GM12878 (cell line): ENCODE data around the gene RAB35. TPM values are rescaled to one million over a fixed set of nuclear protein-coding genes. Genes with fewer than 3 reads are reported as not detected.

ENCODE experiments used
- BMI1 ChIP-seq: fragments of 450-650 bp; IDR thresholded peaks from 2 replicates; pipeline ENCODE4 v1.6.1; 2016; ENCODE audit warnings: mild to moderate bottlenecking, moderate library complexity, borderline replicate concordance
- CHD1 ChIP-seq: IDR thresholded peaks from 2 replicates; pipeline ENCODE4 v1.6.1; 2012; ENCODE audit warnings: low read depth, low read length, improper control_type of control experiment
- CHD4 ChIP-seq: fragments of 200-600 bp; sonication (generic); IDR thresholded peaks from 2 replicates; pipeline ENCODE4 v1.6.1; 2016; ENCODE audit warnings: mild to moderate bottlenecking
- FOS ChIP-seq: IDR thresholded peaks from 3 replicates; pipeline ENCODE4 v1.6.1; 2011; ENCODE audit warnings: borderline replicate concordance; ENCODE audit not compliant: insufficient read length; ENCODE audit errors: extremely low read depth
- GABPA ChIP-seq: IDR thresholded peaks from 2 replicates; pipeline ENCODE4 v1.6.1; 2014; ENCODE audit warnings: antibody characterized with exemption, low read depth, mild to moderate bottlenecking, inconsistent platforms
- HDGF ChIP-seq: fragments of 450-650 bp; IDR thresholded peaks from 2 replicates; pipeline ENCODE4 v1.6.1; 2016; ENCODE audit warnings: antibody characterized with exemption
- JUND ChIP-seq: IDR thresholded peaks from 2 replicates; pipeline ENCODE4 v1.6.1; 2012; ENCODE audit warnings: low read depth, mild to moderate bottlenecking, low read length, improper control_type of control experiment, moderate library complexity
- PAX5 ChIP-seq: IDR thresholded peaks from 2 replicates; pipeline ENCODE4 v1.6.1; 2011; ENCODE audit warnings: low read depth, low read length, borderline replicate concordance
- POLR2AphosphoS2 ChIP-seq: IDR thresholded peaks from 2 replicates; pipeline ENCODE4 v1.6.1; 2011; ENCODE audit warnings: low read depth, mild to moderate bottlenecking, low read length, improper control_type of control experiment, moderate library complexity
- TAF1 ChIP-seq: IDR thresholded peaks from 2 replicates; pipeline ENCODE4 v1.6.1; 2011; ENCODE audit warnings: mild to moderate bottlenecking, low read depth, low read length, borderline replicate concordance
- YBX1 ChIP-seq: fragments of 450-650 bp; IDR thresholded peaks from 2 replicates; pipeline ENCODE4 v1.6.1; 2016; ENCODE audit warnings: antibody characterized with exemption
- polyA plus RNA-seq, 11 experiments: library from polyadenylated mRNA; depleted of rRNA in 4 of 11; unstranded in 6 of 11; stranded (reverse) in 5 of 11; fragments of >200 nt; fragmentation: Nextera tagmentation in 4 of 11; fragmentation: Illumina TruSeq in 1 of 11; extraction: Ambion mirVana in 4 of 11; extraction: Trizol in 1 of 11; gene quantifications; 1 replicate in 1 of 11; 2 replicates in 10 of 11; pipeline versions ENCODE4 v1.2.1 to v1.2.3, GENCODE V29; 2011 to 2016; ENCODE audit warnings: inconsistent platforms in 2 of 11, missing spikeins in 2 of 11, low read depth in 1 of 11
- total RNA-seq, 4 experiments: library from RNA; depleted of rRNA in 3 of 4; stranded (reverse); fragments of >200 nt in 3 of 4; fragmentation: Illumina TruSeq in 1 of 4; extraction: Trizol in 1 of 4; gene quantifications; 2 replicates each; pipeline versions ENCODE4 v1.2.1 to v1.2.3, GENCODE V29; 2013 to 2021
- TF ChIP-seq, protein P1 (sequence below): IDR thresholded peaks from 2 replicates; pipeline ENCODE4 v1.6.1; 2012; ENCODE audit warnings: low read length, inconsistent platforms
- TF ChIP-seq, protein P2 (sequence below): fragments of 450-650 bp; IDR thresholded peaks from 2 replicates; pipeline ENCODE4 v1.6.1; 2017; ENCODE audit warnings: mild to moderate bottlenecking
- TF ChIP-seq, protein P3 (sequence below): fragments of 450-650 bp; IDR thresholded peaks from 2 replicates; pipeline ENCODE4 v1.6.1; 2017; ENCODE audit warnings: mild to moderate bottlenecking, low read depth, inconsistent platforms; ENCODE audit not compliant: poor library complexity, severe bottlenecking
- TF ChIP-seq, protein P4 (sequence below): fragments of 450-650 bp; IDR thresholded peaks from 2 replicates; pipeline ENCODE4 v1.6.1; 2016; ENCODE audit warnings: mild to moderate bottlenecking
- TF ChIP-seq, protein P5 (sequence below): fragments of 450-650 bp; formaldehyde crosslinking; IDR thresholded peaks from 2 replicates; pipeline ENCODE4 v1.5.0; 2022; ENCODE audit warnings: mild to moderate bottlenecking, missing genetic modification characterization
- TF ChIP-seq, protein P6 (sequence below), 3 experiments: IDR thresholded peaks in 2 of 3; conservative IDR thresholded peaks in 1 of 3; 2 replicates each; pipeline ENCODE4 v1.5.1; 2011; ENCODE audit warnings: low read depth in 3 of 3, low read length in 3 of 3, mild to moderate bottlenecking in 3 of 3, control low read depth in 2 of 3, moderate library complexity in 2 of 3, inconsistent platforms in 1 of 3, mixed read lengths in 1 of 3; ENCODE audit not compliant: control insufficient read depth in 2 of 3, insufficient read depth in 1 of 3; ENCODE audit errors: extremely low read depth in 1 of 3

RAB35 gene
- total and polyA plus RNA-seq, 10 of the 15 experiments (the other 5 are each of a cell fraction or from before 2014, with no cell fraction given), result 0.76 to 99.2 (median 43.8) TPM

DNA sequence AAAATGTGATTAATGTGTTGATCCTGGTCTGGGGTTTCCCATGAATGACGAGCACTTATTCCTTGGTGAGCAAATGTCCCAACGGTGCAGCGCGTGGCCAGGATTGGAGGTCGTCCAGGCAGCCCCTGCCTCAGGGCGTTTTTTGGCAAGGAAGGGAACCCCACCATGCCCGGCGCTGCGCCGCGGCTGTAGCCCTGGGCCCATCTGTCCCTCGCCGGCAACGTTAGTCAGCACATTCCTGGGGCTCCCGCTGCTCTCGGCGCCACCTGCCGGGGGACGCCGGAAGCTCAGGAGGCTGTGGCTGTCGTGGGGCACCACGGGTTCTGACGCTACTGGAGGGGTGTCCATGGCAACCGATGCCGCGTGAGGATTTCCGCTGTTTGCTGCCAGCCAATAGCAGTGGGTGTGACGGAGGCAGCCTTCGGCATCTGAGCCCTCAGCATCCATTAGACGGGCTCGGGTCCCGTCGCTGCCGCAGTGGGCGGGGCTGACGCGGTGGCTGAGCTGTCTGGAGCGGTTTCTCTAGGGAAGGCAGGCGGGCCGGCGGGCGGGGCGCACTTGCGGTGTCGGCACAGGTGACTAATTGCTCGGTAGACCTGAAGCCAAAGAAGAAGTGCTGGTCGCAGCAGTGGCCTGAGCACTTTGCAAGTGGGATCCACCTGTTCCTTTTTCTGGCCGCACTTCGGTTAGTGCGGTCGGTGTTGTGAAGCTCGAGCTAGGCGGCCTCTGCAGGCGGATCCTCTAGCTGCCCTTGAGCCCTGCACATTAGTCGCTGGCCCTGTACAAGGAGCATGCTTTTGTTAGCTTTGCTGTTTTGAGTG is 29.5 kb downstream of the RAB35 start (continued):
- TF ChIP-seq, protein P1, sequence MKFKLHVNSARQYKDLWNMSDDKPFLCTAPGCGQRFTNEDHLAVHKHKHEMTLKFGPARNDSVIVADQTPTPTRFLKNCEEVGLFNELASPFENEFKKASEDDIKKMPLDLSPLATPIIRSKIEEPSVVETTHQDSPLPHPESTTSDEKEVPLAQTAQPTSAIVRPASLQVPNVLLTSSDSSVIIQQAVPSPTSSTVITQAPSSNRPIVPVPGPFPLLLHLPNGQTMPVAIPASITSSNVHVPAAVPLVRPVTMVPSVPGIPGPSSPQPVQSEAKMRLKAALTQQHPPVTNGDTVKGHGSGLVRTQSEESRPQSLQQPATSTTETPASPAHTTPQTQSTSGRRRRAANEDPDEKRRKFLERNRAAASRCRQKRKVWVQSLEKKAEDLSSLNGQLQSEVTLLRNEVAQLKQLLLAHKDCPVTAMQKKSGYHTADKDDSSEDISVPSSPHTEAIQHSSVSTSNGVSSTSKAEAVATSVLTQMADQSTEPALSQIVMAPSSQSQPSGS, result no peak
- TF ChIP-seq TAF1 (no peak), CHD1 (no peak), HDGF (peak; percentile 95), FOS (peak; percentile 43), YBX1 (no peak), POLR2AphosphoS2 (no peak), PAX5 (0 out of 2 replicates have a peak, but pooled peaks have one; percentile 41), JUND (peak; percentile 45; the same call in 1 of the 2 replicates), GABPA (no peak), BMI1 (peak; percentile 98), CHD4 (no peak)
- TF ChIP-seq, protein P2, sequence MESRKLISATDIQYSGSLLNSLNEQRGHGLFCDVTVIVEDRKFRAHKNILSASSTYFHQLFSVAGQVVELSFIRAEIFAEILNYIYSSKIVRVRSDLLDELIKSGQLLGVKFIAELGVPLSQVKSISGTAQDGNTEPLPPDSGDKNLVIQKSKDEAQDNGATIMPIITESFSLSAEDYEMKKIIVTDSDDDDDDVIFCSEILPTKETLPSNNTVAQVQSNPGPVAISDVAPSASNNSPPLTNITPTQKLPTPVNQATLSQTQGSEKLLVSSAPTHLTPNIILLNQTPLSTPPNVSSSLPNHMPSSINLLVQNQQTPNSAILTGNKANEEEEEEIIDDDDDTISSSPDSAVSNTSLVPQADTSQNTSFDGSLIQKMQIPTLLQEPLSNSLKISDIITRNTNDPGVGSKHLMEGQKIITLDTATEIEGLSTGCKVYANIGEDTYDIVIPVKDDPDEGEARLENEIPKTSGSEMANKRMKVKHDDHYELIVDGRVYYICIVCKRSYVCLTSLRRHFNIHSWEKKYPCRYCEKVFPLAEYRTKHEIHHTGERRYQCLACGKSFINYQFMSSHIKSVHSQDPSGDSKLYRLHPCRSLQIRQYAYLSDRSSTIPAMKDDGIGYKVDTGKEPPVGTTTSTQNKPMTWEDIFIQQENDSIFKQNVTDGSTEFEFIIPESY, result no peak
- TF ChIP-seq, protein P3, sequence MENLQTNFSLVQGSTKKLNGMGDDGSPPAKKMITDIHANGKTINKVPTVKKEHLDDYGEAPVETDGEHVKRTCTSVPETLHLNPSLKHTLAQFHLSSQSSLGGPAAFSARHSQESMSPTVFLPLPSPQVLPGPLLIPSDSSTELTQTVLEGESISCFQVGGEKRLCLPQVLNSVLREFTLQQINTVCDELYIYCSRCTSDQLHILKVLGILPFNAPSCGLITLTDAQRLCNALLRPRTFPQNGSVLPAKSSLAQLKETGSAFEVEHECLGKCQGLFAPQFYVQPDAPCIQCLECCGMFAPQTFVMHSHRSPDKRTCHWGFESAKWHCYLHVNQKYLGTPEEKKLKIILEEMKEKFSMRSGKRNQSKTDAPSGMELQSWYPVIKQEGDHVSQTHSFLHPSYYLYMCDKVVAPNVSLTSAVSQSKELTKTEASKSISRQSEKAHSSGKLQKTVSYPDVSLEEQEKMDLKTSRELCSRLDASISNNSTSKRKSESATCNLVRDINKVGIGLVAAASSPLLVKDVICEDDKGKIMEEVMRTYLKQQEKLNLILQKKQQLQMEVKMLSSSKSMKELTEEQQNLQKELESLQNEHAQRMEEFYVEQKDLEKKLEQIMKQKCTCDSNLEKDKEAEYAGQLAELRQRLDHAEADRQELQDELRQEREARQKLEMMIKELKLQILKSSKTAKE, result no peak
- TF ChIP-seq, protein P4, sequence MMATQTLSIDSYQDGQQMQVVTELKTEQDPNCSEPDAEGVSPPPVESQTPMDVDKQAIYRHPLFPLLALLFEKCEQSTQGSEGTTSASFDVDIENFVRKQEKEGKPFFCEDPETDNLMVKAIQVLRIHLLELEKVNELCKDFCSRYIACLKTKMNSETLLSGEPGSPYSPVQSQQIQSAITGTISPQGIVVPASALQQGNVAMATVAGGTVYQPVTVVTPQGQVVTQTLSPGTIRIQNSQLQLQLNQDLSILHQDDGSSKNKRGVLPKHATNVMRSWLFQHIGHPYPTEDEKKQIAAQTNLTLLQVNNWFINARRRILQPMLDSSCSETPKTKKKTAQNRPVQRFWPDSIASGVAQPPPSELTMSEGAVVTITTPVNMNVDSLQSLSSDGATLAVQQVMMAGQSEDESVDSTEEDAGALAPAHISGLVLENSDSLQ, result peak; percentile 73
- TF ChIP-seq, protein P5, sequence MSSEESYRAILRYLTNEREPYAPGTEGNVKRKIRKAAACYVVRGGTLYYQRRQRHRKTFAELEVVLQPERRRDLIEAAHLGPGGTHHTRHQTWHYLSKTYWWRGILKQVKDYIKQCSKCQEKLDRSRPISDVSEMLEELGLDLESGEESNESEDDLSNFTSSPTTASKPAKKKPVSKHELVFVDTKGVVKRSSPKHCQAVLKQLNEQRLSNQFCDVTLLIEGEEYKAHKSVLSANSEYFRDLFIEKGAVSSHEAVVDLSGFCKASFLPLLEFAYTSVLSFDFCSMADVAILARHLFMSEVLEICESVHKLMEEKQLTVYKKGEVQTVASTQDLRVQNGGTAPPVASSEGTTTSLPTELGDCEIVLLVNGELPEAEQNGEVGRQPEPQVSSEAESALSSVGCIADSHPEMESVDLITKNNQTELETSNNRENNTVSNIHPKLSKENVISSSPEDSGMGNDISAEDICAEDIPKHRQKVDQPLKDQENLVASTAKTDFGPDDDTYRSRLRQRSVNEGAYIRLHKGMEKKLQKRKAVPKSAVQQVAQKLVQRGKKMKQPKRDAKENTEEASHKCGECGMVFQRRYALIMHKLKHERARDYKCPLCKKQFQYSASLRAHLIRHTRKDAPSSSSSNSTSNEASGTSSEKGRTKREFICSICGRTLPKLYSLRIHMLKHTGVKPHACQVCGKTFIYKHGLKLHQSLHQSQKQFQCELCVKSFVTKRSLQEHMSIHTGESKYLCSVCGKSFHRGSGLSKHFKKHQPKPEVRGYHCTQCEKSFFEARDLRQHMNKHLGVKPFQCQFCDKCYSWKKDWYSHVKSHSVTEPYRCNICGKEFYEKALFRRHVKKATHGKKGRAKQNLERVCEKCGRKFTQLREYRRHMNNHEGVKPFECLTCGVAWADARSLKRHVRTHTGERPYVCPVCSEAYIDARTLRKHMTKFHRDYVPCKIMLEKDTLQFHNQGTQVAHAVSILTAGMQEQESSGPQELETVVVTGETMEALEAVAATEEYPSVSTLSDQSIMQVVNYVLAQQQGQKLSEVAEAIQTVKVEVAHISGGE (CRISPR knock-in tag), result no peak
- TF ChIP-seq, protein P6, sequence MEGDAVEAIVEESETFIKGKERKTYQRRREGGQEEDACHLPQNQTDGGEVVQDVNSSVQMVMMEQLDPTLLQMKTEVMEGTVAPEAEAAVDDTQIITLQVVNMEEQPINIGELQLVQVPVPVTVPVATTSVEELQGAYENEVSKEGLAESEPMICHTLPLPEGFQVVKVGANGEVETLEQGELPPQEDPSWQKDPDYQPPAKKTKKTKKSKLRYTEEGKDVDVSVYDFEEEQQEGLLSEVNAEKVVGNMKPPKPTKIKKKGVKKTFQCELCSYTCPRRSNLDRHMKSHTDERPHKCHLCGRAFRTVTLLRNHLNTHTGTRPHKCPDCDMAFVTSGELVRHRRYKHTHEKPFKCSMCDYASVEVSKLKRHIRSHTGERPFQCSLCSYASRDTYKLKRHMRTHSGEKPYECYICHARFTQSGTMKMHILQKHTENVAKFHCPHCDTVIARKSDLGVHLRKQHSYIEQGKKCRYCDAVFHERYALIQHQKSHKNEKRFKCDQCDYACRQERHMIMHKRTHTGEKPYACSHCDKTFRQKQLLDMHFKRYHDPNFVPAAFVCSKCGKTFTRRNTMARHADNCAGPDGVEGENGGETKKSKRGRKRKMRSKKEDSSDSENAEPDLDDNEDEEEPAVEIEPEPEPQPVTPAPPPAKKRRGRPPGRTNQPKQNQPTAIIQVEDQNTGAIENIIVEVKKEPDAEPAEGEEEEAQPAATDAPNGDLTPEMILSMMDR (IDR thresholded peaks at IDR 0.05 in 2 of 3, conservative IDR thresholded peaks at IDR 0.05 in 1 of 3; ENCODE audit: control insufficient read depth in 2 of 3, extremely low read depth in 1 of 3, insufficient read depth in 1 of 3, low read depth in 3 of 3, low read length in 3 of 3), result peak; percentile 98
